ENCODE data around the gene MTCL3.

Gene MTCL3

GRCh38 chr6:127514773-127515227, 4.3 kb downstream of the MTCL3 start:
- peak; percentile 36 for DNase-seq

GRCh38 chr6:127514179-127514772, 4.9 kb downstream of the MTCL3 start:
- DNase-seq: no peak

- DNase-seq: no peak
These were observed 5.7 kb downstream of the MTCL3 start for GRCh38 chr6:127513425-127513824.

GRCh38 chr6:127510876-127511275, 8.3 kb downstream of the MTCL3 start:
- DNase-seq: no peak

- DNase-seq: no peak
These were observed 12.2 kb downstream of the MTCL3 start for GRCh38 chr6:127506894-127507293.

- DNase-seq: no peak
These were observed 16.1 kb downstream of the MTCL3 start for GRCh38 chr6:127503022-127503421.

GRCh38 chr6:127497410-127497809, 21.7 kb downstream of the MTCL3 start:
- DNase-seq: no peak

- no peak for DNase-seq
These were observed 22.7 kb downstream of the MTCL3 start for GRCh38 chr6:127496471-127496870.

- no peak for DNase-seq
These were observed 24.8 kb downstream of the MTCL3 start for GRCh38 chr6:127494240-127494767.

- DNase-seq: no peak
These were observed 29.9 kb downstream of the MTCL3 start for GRCh38 chr6:127489248-127489647.

- DNase-seq: no peak
These were observed 32.2 kb downstream of the MTCL3 start for GRCh38 chr6:127486934-127487333.

- DNase-seq: no peak
These were observed 34.8 kb downstream of the MTCL3 start for GRCh38 chr6:127484212-127484863.

- no peak for DNase-seq
These were observed 35.6 kb downstream of the MTCL3 start for GRCh38 chr6:127483399-127484055.

GRCh38 chr6:127482325-127482724, 36.8 kb downstream of the MTCL3 start:
- DNase-seq: no peak

- DNase-seq: no peak
These were observed 37.5 kb downstream of the MTCL3 start for GRCh38 chr6:127481628-127482027.

- DNase-seq: no peak
These were observed 38.0 kb downstream of the MTCL3 start for GRCh38 chr6:127481111-127481510.

GRCh38 chr6:127477658-127478057, 41.5 kb downstream of the MTCL3 start:
- DNase-seq: no peak

GRCh38 chr6:127475823-127476176, 43.3 kb downstream of the MTCL3 start:
- DNase-seq: no peak

GRCh38 chr6:127475135-127475822, 43.9 kb downstream of the MTCL3 start:
- no peak for DNase-seq

- DNase-seq: no peak
These were observed 47.5 kb downstream of the MTCL3 start for GRCh38 chr6:127471379-127472255.

GRCh38 chr6:127468936-127469335, 50.2 kb downstream of the MTCL3 start:
- DNase-seq: no peak

GRCh38 chr6:127466416-127466815, 52.7 kb downstream of the MTCL3 start:
- DNase-seq: no peak

Data from stimulated activated CD4-positive, alpha-beta T cell treated with anti-CD3 and anti-CD28 coated beads, Interleukin-4, amount 100 ng/mL, for 1 hour (primary cell).